GM12891 (cell line): ENCODE results near the gene SPINDOC.

Source experiments
- POLR2A ChIP-seq: IDR thresholded peaks from 2 replicates; pipeline ENCODE4 v1.6.1; 2011; ENCODE audit warnings: low read depth, low read length, control low read depth
- POLR2AphosphoS5 ChIP-seq: IDR thresholded peaks from 2 replicates; pipeline ENCODE4 v1.6.1; 2011; ENCODE audit warnings: low read depth, low read length, control low read depth
- TAF1 ChIP-seq: IDR thresholded peaks from 2 replicates; pipeline ENCODE4 v1.6.1; 2011; ENCODE audit warnings: low read depth, low read length, control low read depth

- no peak for TF ChIP-seq POLR2A
- TF ChIP-seq POLR2AphosphoS5, result no peak
- TF ChIP-seq TAF1, result no peak
Observed at GRCh38 chr11:63855975-63856374, 42.7 kb downstream of the SPINDOC start.
